HTERT RPE-1 (cell line): ENCODE measurements around the gene NSD2.

Source experiments
- in situ Hi-C: fragments of 300-500 bp; cut with MboI; formaldehyde crosslinking; loops from 4 replicates; pipeline ENCODE4 v1.14.3; 2020; ENCODE audit warnings: low sequenced_read_pairs

The NSD2 gene

DNA sequence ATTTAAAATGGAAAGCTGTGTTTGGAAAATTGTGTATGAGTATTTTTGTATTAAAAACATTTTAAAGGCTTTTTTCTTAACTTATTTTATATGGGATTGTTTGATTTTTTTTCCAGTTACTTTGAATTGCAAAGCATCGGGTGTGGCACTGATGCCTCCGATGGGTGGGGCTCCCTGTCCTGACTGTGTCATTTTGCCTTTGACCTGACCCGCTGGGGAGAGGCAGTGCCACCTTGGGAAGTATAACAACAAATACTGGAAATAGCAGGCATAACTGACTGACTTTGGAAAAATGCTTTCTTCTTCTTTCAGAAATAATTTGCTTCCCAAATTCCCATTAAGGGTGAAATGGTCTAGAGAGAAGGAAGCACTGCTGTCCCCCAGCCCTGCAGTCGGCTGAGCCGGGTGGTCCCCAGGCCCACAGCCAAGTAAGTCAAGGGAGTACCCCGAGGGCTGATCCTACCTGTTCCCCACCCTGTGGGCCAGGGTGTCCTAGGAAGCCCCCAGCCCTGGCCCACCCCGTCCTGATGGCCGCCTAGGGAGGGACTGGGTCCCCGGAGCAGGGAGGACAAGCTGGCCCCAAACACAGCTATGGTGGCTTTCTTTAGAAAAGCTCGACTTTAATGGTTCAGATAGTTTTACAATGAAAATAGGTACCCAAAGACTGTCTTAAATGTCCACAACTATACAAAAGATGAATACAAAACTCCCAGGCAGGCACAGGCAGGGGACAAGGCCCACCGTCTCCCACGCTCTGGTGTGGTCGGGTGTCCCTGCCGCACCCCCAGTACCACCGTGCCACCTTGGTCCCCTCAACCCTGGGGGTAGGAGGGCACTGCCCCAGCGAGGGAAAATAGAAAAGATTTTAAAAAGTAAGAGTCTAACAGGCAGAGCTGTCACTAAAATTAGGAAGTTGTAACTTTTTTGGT lies 111.2 kb downstream of the NSD2 start:
- in situ Hi-C loops, result no loop called here

DNA sequence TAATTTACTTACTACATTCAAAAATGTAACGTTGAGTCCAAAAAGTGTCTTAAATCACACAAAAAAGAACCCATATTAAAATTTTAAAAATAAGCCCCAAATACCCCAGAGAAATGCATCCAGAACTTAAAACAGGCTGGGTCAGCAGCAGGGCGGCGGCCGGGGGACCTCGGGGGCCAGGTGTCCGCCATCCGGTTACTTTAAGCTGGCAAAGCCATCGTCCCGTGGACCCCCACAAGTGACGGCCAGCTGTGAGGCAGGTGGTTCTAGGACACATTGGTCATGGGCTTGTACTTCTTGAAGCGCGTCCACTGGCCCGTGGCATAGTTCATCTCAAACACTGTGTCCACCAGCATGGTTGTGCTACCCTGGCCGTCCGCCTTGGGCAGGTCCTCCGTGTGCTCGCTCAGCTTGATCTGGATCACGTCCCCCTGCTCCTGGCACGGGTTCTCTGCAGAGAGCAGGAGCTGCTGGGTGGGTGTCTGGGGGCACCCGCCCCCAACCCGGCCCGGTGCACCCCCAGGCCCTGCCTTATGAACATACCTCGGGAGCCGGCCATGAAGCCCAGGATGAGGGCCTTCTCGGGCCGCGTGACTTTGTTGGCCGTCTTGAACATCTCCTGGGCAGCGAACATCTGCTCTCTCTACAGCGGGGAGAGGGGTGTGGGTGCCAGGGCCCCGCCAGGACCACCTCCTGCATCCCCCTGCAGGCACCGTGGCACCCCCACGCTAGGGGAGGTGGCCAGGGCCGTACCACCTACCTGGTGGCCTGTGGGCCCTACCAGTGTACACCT lies 112.1 kb downstream of the NSD2 start:
- in situ Hi-C loops, result no loop called here

DNA sequence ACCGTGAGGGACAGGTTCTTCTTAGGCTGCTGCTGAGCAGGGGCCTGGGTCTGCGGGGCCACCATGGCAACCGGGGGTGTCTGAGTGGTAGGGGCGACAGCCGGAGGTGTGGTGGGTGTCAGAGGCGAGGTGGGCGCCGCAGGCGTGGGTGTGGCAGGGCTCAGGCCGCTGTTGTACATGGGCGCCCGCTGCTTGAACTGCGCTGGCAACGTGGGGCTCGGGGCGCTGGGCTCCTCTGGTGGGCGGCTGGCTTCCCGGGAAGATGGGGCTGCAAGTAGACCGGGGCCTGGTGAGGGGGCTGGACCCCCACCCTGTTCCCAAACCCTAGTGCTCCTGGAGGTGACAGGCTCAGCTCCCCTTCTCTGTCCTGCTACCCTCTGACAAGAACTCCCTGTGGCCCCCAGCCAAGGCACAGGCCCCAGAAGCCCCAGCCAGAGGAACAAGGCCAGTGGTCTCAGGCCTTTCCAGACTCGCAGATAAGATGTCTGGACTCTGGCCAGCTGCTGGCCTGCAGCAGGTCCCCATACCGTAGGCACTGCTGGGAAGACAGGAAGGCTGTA lies 112.7 kb downstream of the NSD2 start:
- in situ Hi-C loops, result no loop called here

DNA sequence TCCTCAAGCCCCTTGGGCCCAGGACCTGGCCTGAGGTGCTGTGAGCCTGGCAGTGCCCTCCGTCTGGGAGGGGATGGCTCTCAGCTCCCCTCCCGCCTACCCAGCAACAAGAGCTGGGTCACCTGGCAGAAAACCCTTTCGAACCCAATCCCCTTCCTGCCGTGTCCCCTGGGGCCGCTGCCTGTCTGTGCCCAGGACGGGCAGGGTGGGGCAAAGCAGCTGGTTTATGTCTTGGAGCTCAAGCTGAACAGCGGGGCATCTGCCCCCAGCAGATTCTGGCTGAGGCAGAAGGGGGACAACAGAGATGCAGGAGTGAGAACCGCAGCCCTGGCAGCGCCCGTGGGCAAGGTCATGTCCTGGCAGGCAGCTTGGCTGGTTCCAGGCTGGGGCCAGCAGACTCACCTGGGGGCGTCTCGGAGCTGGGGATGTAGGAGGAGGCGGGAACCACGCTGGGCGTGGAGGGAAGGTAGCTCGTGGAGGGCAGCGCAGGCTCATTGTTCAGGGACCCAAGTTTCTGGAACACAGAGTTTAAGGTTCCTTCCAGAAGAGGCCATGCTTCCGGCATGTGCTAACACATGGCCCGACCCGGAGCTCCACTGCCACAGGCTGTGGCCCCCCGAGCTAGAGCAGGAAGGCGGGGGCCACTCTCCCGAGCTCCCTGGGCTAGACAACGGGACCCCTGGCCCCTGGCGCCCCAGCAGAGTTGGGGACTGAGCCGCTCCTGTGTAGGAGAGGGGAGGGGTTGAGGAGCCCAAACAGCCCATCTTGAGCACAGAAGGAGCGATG lies 113.4 kb downstream of the NSD2 start:
- in situ Hi-C loops, result no loop called here

DNA sequence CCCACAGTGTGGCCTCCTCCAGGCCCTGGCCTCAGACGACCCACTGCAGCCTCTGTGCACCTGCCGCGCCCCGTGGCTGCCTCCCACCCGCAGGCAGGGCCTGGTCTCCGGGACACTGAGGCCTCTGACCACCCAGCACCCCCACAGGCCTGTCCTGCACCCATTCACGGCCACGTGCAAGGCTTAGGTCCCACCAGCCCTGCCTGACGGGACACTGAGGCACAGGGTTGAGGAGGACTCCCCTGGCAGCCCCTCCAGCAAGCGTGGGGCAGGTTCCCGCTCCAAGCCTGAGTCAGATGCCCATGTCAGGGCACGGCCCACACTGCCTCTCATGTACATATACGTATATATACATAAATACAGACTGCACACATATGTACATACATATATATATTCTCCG lies 114.1 kb downstream of the NSD2 start:
- in situ Hi-C loops, result no loop called here

DNA sequence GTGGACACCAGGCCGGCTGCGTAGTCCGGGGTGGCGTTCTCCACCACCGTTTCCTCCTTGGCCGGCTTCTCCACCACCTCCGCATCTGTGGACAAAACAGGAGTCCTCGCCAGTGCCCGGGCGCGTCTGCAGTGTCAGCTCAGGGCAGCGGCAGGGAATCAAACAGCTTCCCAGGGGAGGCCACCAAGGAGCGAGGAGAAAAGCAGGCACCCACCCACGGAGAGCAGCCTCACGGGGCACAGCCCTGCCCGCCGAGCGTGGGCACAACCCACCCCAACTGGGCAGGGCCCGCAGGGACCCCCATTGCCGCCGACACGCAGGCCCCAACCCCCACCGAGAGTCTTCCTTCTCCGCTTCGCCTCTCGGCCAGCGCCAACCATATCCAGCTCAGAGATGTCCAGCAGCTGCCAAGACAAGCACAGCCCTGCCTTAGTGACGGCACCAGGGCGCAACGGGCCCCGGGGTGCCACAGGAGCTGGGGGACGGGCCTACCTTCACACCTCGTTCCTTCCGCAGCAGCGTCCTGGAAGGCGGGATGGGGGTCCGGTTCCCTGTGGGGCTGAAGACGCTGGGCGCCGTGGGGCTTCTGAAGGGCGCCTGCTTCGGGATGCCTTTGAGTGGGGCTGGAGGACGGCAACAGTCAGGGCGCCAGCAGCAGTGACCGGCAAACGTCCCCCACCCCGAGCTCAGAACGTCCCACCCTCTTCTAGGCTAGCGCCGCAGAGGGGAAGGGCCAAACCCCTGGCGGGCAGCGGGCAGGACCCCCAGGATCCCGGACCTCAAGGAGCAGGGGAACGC lies 114.8 kb downstream of the NSD2 start:
- in situ Hi-C loops, result no loop called here

DNA sequence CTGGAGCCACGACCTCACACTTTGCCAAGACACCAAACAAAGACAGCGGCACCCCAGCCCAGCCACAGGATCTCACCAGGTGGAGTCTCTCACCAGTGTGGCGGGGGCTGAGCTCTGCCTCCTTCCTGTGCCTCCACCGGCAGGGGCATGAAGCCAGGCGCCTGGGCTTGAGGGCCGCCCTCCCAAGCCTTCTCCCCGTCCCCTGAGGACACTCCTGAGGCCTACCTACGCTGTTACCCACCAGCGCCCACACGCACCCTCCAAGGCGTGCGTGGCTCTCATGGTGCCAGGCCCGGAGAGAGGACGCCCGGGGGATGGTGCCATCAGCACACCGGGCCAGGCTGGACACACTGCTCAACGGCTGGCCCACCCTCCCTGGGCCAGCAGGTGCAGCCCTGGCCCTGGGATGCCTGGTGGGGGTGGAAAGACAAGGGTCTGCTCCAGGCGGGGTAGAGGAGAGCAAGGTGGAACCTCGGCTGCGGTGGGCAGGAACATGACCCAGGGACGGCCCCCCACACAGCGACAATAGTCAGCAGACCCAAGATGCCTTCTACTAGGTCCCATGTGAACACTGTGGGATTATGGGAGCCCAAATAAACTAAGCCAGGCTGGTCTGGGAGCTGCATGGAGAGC lies 115.5 kb downstream of the NSD2 start:
- in situ Hi-C loops, result no loop called here

DNA sequence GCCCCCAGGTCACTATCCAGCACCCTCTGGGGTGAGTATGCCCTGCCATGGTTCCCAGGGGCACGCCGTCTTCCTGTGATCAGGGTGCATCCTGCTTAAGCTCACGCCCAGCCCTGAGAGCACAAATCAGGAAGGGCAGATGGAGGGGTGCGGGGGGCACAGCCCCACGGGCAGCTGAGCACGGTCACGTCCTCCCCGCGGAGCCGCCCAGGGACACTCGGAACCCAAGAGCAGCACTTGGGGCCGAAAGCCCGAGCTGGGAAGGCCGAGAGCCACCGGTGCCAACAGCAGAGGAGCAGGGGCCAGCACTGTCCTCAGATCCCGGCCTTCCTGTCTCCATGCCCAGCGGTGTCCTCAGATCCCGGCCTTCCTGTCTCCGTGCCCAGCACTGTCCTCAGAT lies 116.1 kb downstream of the NSD2 start:
- in situ Hi-C loops, result no loop called here

DNA sequence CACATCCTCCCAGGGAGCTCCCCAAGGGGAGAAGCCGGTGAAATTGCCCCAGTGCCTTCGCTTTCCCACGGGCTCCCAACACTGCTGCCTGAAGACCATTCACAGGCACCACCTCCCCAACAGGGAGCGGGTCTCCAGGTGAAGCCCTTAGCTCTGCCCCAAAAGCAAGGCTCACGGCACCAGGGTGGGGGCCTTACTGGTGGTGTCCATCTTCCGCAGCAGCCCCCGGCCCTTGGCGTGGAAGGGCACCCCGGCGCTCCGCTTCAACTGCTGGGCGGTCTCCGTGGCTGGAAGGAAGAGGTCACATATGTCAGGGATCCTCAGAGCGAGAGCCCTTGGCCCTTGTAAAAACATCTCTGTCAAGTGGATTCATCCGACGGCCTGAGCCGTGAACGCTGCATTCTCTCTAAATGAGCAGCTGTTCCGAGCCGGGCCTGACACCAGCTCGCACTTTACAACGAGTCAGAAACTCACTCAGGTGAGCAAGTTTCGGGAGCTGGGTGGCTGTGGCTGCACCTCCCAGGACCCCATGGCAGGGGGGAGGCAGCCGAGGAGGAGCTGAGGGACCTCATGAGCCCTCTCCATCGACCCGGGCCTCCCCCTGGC lies 116.6 kb downstream of the NSD2 start:
- in situ Hi-C loops, result no loop called here

DNA sequence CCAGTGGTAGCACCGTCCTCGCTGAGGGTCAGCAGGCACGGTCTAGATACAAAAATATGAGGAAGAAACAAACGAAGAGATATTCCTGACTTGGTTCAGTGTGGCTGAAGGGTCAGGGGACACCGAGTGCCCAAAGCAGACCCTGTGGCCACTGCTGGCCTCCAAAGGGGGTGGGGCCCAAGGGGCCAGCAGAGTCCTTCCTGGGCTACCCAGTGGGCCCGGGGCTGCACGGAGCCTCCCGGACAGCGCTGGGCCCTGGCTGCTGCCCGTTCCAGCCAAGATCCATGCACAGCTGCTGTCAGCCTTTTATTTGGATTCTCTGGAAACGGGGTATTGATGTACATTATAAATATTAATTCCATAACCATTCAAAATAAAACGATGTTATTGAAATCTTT lies 117.1 kb downstream of the NSD2 start:
- in situ Hi-C loops, result no loop called here

DNA sequence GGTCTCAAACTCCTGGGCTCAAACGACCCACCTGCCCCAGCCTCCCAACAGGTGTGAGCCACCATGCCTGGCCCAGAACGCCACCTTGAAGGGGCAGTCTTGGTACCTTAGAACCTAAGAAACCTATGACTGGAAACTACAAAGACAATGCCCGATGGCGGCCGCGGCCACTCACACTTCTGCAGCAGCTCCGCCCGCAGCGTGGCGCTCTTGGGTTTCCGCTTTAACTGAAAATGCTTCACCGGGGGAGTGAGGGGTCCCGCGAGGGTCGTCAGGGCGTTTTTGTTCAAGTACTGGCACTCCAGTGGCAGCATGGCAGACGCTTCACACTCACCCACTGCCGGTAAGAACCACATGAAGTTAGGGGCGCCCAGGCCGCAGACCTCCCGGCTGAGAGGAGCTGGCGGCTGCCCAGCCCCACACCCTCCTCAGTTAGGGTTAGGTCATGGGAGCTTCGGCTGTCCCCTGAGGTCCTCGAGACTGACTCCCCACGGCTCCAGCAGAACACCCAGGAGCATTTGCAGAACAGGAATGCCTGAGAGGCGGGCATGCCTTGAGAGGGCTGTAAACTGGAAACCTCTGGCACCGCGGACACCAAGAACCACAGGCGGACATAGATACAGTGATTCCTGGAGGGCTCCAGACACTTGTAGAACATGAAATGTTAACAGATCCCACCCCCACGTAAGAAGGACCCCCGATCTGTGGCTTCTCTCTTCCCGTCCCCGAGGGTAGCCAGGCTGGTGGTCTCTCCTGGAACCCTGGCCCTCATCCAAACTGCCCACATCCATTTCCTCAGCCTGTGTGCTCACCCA lies 118.5 kb downstream of the NSD2 start:
- in situ Hi-C loops, result no loop called here

DNA sequence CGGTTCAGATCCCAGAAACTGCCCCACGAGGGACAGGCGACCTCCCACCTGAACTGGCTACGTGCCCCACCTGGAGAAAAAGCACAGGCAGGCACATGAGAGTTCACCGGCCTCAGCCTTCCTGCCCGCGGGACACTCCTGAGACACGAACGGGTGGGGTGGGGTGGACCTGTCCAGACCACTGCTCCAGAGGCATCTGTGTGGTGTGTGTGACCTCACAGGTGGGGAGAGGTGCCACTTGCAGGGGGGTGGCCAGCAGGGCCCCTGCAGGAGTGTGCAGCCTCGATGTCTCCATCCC lies 119.1 kb downstream of the NSD2 start:
- in situ Hi-C loops, result no loop called here

DNA sequence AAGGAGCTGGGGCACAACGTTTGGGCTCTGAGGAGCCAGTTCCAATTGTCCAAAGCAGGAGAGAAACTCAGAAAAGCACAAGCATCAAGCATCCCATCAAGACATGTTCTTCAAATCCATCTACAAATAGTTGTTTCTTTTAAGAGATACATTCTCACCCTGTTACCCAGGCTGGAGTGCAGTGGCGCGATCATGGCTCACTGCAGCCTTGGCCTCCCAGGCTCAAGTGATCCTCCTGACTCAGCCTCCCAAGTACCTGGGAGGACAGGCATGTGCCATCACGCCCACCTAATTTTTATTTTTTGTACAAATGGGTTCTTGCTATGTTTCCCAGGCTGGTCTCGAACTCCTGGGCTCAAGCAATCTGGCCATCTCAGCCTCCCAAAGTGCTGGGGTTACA lies 119.5 kb downstream of the NSD2 start:
- in situ Hi-C loops, result no loop called here

DNA sequence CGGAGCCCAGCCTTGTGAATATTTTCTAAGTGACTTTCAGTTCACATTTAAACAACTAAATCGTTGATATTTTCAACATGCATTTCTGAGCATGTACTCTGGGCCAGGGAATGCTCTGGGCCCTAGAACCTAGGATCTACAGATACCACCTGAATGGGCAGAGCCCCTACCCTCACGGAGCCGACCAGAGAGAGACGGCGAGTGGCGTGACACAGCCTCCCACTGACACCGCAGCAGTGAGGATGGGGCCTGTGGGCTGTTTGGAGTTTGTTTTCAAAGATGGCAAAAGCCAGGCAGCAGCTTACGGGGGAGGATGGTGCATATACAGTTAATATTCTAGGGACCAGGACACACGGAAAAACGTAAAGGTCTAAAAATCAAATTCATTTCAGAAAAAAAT lies 119.9 kb downstream of the NSD2 start:
- in situ Hi-C loops, result no loop called here

DNA sequence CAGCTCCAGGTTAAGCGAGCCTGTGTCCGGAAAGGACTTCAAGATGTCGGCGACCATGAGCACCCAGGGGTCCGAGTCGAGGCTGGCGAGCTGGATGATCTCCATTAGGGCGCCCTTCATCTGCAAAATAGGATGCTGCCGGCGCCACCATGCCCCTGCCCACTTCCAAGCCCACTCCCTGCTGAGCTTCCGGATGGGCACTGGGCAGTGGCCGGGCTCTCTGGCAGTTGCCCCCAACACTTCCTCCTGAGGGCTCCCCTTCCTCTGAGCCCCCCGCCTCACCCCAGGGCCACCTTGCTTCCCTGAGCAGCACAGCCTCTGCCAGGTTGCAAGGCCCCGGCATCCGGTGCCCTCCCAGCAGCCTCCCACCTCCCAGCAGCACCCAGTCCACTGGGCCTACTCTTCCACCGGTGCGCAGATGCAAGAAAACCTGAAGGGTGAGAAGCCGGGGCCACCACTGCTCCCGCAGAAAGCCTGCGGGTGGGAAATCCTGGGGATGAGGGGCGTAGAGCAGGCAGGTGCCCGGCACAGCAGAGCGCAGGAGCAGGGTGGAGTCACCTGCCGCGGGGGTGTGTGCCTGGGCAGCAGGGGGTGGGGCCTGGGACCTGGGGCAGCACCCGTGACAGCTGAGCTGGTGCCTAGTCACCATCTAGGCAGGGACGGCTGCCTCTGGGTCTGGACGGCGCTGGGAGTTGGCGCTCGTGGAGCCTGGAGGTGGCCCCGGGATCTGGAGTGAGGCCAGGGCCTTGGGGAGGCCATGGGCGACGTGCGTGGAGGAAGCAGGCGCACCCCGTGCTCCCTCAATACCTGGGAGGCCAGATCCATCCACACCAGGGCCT lies 120.6 kb downstream of the NSD2 start:
- in situ Hi-C loops, result no loop called here

DNA sequence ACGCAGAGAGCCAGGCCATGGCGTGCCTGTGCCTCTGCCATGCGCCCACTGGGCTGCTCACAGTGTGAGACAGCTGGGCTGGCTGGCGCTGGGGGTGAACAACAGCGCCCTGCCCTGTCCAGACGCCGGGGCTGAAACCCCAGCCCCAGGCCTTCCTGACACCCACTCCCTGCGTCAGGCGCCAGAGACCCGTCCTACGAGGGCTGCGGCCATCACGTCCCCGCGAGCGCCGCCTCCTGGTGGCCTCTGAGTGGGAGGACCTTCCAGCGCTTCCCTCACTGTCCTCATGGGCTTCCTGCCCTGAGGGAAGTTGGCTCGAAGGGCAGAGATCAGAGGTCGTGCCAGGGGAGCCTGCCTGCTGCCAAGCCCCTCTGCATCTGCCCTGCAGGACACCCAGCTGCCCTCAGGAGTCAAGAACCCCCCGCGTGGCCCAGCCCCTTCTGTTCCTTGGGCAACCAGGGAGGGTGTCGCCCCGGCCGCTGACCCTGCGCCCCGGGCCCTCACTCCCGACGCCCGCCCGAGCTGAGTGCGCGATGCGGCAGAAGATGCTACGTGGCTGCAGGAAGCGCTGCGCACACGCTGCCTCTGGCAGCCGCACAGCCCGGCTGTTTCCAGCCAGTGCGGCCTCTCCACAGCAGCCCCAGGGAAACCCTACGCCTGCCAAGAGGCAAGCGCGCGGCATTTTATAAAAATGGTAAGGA lies 121.4 kb downstream of the NSD2 start:
- in situ Hi-C loops, result no loop called here

DNA sequence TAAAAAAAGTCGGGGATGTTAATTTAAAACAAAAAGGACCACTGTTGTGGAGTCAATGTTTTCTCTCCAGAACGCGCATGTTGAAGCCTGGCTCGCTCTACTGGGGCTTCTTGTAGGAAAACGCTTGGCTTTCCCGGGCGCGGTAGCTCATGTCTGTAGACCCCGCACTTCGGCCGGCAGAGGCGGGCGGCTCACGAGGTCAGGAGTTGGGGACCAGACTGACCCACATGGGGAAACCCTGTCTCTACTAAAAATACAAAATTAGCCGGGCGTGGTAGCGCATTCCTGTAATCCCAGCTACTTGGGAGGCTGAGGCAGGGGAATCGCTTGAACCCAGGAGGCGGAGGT lies 122.0 kb downstream of the NSD2 start:
- in situ Hi-C loops, result no loop called here
